ENCODE measurements around the gene DGCR8.
A peak's percentile ranks its signal among the peaks of the same experiment; 100 is the strongest.

DGCR8 gene

DNA sequence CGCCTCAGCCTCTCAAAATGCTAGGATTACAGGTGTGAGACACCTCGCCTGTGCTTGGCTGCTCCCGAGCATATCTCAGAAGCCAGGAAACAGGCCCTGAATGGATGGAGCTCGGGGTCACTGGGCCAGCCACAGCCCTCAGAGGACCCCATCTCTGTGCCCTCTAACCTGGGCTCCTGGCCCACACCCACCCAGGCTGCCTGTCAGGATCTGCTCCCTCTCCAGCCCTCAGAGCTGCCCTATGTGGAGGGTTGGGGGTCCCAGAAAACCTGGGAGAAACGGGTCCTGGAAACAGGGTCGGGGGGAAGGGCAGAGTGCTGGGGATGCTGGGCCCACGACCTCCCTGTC lies 76.0 kb downstream of the DGCR8 start:
- Histone ChIP-seq H3F3A (ENCODE audit: insufficient read depth) (no peaks in the 10 kb centered on the region), H2AFZ (ENCODE audit: low read depth, low read length, severe bottlenecking) (no peak overlapping the region), H3K9me3 (ENCODE audit: insufficient read depth, low read length) (no peaks in the 10 kb centered on the region), H3K4me2 (ENCODE audit: low read depth, low read length, poor library complexity, severe bottlenecking) (no peak overlapping the region), H3K27ac (ENCODE audit: low read depth, low read length) (no peak overlapping the region), H3K9ac (ENCODE audit: low read length) (no peak overlapping the region), H3K36me3 (ENCODE audit: low read length) (no peaks in the 10 kb centered on the region), H3K9me2 (replicated peaks; ENCODE audit: insufficient read depth, low read length) (no peaks in the 10 kb centered on the region), H3K27me3 (ENCODE audit: low read length) (no peaks in the 10 kb centered on the region), H4K20me1 (ENCODE audit: low read depth, low read length) (no peaks in the 10 kb centered on the region), H3K79me2 (ENCODE audit: insufficient read depth, low read length) (no peaks in the 10 kb centered on the region), H3K4me3 (ENCODE audit: insufficient read depth, low read length, poor library complexity, severe bottlenecking) (no peak overlapping the region)
- TF ChIP-seq, protein P1, sequence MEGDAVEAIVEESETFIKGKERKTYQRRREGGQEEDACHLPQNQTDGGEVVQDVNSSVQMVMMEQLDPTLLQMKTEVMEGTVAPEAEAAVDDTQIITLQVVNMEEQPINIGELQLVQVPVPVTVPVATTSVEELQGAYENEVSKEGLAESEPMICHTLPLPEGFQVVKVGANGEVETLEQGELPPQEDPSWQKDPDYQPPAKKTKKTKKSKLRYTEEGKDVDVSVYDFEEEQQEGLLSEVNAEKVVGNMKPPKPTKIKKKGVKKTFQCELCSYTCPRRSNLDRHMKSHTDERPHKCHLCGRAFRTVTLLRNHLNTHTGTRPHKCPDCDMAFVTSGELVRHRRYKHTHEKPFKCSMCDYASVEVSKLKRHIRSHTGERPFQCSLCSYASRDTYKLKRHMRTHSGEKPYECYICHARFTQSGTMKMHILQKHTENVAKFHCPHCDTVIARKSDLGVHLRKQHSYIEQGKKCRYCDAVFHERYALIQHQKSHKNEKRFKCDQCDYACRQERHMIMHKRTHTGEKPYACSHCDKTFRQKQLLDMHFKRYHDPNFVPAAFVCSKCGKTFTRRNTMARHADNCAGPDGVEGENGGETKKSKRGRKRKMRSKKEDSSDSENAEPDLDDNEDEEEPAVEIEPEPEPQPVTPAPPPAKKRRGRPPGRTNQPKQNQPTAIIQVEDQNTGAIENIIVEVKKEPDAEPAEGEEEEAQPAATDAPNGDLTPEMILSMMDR (IDR thresholded peaks at IDR 0.05; ENCODE audit: insufficient read depth, low read length, poor library complexity, severe bottlenecking), result no peak
- TF ChIP-seq EZH2phosphoT487 (conservative IDR thresholded peaks at IDR 0.05; ENCODE audit: low read length), result no peak

DNA sequence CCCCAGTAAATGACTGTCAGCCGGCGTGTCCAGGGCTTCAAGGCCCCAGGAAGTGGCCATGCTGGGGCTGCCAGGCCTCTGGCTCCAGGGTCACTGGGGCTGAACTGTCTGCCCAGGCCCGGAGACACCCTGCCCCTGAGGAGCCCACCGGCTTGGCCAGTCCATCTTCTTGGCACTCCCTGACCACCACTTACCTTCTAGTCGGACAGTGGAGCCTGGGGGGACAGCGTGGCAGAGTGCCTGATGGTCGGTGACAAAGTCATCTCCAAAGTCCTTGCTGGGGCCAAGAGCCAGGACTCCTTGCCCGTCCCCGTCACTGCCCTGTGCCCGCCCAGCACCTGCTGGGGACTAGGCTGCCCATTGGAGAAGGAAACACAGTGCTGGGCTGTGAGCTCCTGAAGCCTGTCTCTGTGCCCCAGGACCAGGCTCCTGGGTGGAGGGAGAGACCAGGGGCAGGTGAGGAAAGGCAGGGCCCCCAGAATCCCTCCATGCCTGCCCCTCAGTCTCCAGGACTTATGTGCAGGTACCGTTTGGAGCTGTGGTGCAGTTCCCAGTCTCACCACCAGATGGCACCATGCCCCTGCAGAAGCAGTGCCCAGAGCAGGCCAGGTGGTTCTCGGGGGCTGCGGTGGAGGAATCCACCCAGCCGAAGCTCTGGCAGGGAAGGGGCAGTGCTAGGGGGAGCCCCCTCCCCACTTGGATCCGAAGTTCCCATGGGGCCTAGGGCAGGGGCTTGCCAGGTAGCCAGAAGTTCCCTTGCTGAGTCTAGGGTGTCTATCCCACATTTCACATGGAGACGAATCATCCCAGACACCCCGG lies 76.8 kb downstream of the DGCR8 start:
- no peaks in the 10 kb centered on the region for H3K79me2 ChIP-seq (ENCODE audit: insufficient read depth, low read length)
- no peaks in the 10 kb centered on the region for H3K9me2 ChIP-seq (replicated peaks; ENCODE audit: insufficient read depth, low read length)
- no peak overlapping the region for H3K27ac ChIP-seq (ENCODE audit: low read depth, low read length)
- H3K9me3 ChIP-seq (ENCODE audit: insufficient read depth, low read length), result no peaks in the 10 kb centered on the region
- no peak overlapping the region for H3K4me3 ChIP-seq (ENCODE audit: insufficient read depth, low read length, poor library complexity, severe bottlenecking)
- no peaks in the 10 kb centered on the region for H4K20me1 ChIP-seq (ENCODE audit: low read depth, low read length)
- TF ChIP-seq EZH2phosphoT487 (conservative IDR thresholded peaks at IDR 0.05; ENCODE audit: low read length), result no peak
- TF ChIP-seq, protein P1 (IDR thresholded peaks at IDR 0.05; ENCODE audit: insufficient read depth, low read length, poor library complexity, severe bottlenecking), result peak; percentile 59
- no peaks in the 10 kb centered on the region for H3F3A ChIP-seq (ENCODE audit: insufficient read depth)
- H3K36me3 ChIP-seq (ENCODE audit: low read length), result no peaks in the 10 kb centered on the region
- H3K9ac ChIP-seq (ENCODE audit: low read length), result no peak overlapping the region
- no peaks in the 10 kb centered on the region for H3K27me3 ChIP-seq (ENCODE audit: low read length)
- no peak overlapping the region for H2AFZ ChIP-seq (ENCODE audit: low read depth, low read length, severe bottlenecking)
- no peak overlapping the region for H3K4me2 ChIP-seq (ENCODE audit: low read depth, low read length, poor library complexity, severe bottlenecking)

DNA sequence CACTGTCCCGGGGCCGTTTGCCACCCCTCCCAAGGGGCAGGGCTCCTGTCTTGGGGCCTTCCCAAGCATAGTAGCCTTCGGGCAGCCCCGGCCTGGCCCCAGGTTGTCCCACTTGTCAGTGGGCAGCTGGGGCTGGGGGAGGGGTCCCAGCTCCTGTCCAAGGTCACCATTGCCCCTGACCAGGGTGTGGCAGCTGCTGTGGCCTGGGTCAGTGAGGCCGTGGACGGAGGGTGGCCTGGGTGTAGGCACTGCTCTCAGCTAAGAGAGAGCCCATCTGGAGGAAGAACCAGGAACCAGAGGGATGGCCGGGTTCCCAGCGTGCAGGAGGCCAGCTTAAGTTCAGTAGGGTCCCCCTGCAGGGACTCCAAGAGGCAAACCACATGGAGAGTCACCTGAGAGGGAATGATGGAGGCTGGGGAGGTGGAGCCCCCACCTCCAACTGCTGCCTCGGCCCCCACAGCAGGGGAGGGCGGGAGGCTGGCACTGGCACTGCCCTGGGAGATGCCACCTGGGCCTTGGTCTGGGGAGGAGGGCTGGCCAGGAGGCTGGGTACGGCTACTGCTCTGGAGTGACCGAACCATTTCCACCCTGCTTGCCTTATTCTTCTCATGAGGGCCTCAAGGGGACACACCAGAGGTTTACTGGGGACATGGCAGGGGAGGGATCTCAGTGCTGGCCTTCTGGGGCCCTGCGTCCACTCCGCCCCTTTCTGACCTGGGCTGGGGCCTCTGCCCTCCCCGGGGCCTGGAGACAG lies 77.6 kb downstream of the DGCR8 start:
- Histone ChIP-seq H3K9me3 (ENCODE audit: insufficient read depth, low read length) (no peaks in the 10 kb centered on the region), H3K27ac (ENCODE audit: low read depth, low read length) (no peak overlapping the region), H4K20me1 (ENCODE audit: low read depth, low read length) (no peaks in the 10 kb centered on the region), H3K4me2 (ENCODE audit: low read depth, low read length, poor library complexity, severe bottlenecking) (no peak overlapping the region), H3K9me2 (replicated peaks; ENCODE audit: insufficient read depth, low read length) (no peaks in the 10 kb centered on the region), H3K4me3 (ENCODE audit: insufficient read depth, low read length, poor library complexity, severe bottlenecking) (no peak overlapping the region), H3K36me3 (ENCODE audit: low read length) (no peaks in the 10 kb centered on the region), H3K27me3 (ENCODE audit: low read length) (no peaks in the 10 kb centered on the region), H2AFZ (ENCODE audit: low read depth, low read length, severe bottlenecking) (no peak overlapping the region), H3F3A (ENCODE audit: insufficient read depth) (no peaks in the 10 kb centered on the region), H3K9ac (ENCODE audit: low read length) (no peak overlapping the region), H3K79me2 (ENCODE audit: insufficient read depth, low read length) (no peaks in the 10 kb centered on the region)
- TF ChIP-seq EZH2phosphoT487 (conservative IDR thresholded peaks at IDR 0.05; ENCODE audit: low read length), result no peak
- TF ChIP-seq, protein P1 (IDR thresholded peaks at IDR 0.05; ENCODE audit: insufficient read depth, low read length, poor library complexity, severe bottlenecking), result no peak

Measured in SU-DHL-6 (cell line).